Measurements from ENCODE around the gene FBP2. TPM values are rescaled to one million over a fixed set of nuclear protein-coding genes. Genes with fewer than 3 reads are reported as not detected.

The FBP2 gene
- total RNA-seq, 1 donor, result not detected

GRCh38 chr9:94577036-94577435, 16.6 kb downstream of the FBP2 start:
- no peak for TF ChIP-seq CTCF (IDR thresholded peaks at IDR 0.05; ENCODE audit: extremely low read depth, low read depth, low read length)
- Histone ChIP-seq H3K4me1 (ENCODE audit: insufficient read depth, low read length) (no peaks in the 10 kb centered on the region), H3K36me3 (ENCODE audit: insufficient read depth, low read length) (no peaks in the 10 kb centered on the region), H2AFZ (ENCODE audit: low read length) (no peak overlapping the region), H4K20me1 (ENCODE audit: insufficient read depth, low read length) (no peaks in the 10 kb centered on the region), H3K4me3 (ENCODE audit: insufficient read depth, low read length) (no peak overlapping the region), H3K27ac (ENCODE audit: low read depth, low read length) (no peak overlapping the region), H3K27me3 (ENCODE audit: insufficient read depth, low read length) (no peaks in the 10 kb centered on the region), H3K9me3 (ENCODE audit: low read depth, low read length) (no peaks in the 10 kb centered on the region), H3K4me2 (ENCODE audit: insufficient read depth, low read length) (no peak overlapping the region), H3K79me2 (ENCODE audit: insufficient read depth, low read length) (no peaks in the 10 kb centered on the region)
- DNase-seq (ENCODE audit: insufficient read length, low spot score, missing footprints), result no peak

GRCh38 chr9:94576131-94576530, 17.5 kb downstream of the FBP2 start:
- Histone ChIP-seq H2AFZ (ENCODE audit: low read length) (no peak overlapping the region), H3K9me3 (ENCODE audit: low read depth, low read length) (no peaks in the 10 kb centered on the region), H3K27ac (ENCODE audit: low read depth, low read length) (no peak overlapping the region), H3K79me2 (ENCODE audit: insufficient read depth, low read length) (no peaks in the 10 kb centered on the region), H3K36me3 (ENCODE audit: insufficient read depth, low read length) (no peaks in the 10 kb centered on the region), H3K4me2 (ENCODE audit: insufficient read depth, low read length) (no peak overlapping the region), H3K4me3 (ENCODE audit: insufficient read depth, low read length) (no peak overlapping the region), H4K20me1 (ENCODE audit: insufficient read depth, low read length) (no peaks in the 10 kb centered on the region), H3K27me3 (ENCODE audit: insufficient read depth, low read length) (no peaks in the 10 kb centered on the region), H3K4me1 (ENCODE audit: insufficient read depth, low read length) (no peaks in the 10 kb centered on the region)
- DNase-seq (ENCODE audit: insufficient read length, low spot score, missing footprints), result no peak
- no peak for TF ChIP-seq CTCF (IDR thresholded peaks at IDR 0.05; ENCODE audit: extremely low read depth, low read depth, low read length)

- peaks cover 3% of the 10 kb centered on the region for H3K27me3 ChIP-seq (ENCODE audit: insufficient read depth, low read length)
- H4K20me1 ChIP-seq (ENCODE audit: insufficient read depth, low read length), result no peaks in the 10 kb centered on the region
- no peak for TF ChIP-seq CTCF (IDR thresholded peaks at IDR 0.05; ENCODE audit: extremely low read depth, low read depth, low read length)
- H3K36me3 ChIP-seq (ENCODE audit: insufficient read depth, low read length), result no peaks in the 10 kb centered on the region
- no peak overlapping the region for H3K4me3 ChIP-seq (ENCODE audit: insufficient read depth, low read length)
- no peaks in the 10 kb centered on the region for H3K79me2 ChIP-seq (ENCODE audit: insufficient read depth, low read length)
- no peak overlapping the region for H2AFZ ChIP-seq (ENCODE audit: low read length)
- H3K27ac ChIP-seq (ENCODE audit: low read depth, low read length), result no peak overlapping the region
- H3K4me1 ChIP-seq (ENCODE audit: insufficient read depth, low read length), result no peaks in the 10 kb centered on the region
- DNase-seq (ENCODE audit: insufficient read length, low spot score, missing footprints), result peak; percentile 77
- no peak overlapping the region for H3K4me2 ChIP-seq (ENCODE audit: insufficient read depth, low read length)
- no peaks in the 10 kb centered on the region for H3K9me3 ChIP-seq (ENCODE audit: low read depth, low read length)
Observed at GRCh38 chr9:94568972-94569712, 24.5 kb downstream of the FBP2 start.

- no peaks in the 10 kb centered on the region for H3K79me2 ChIP-seq (ENCODE audit: insufficient read depth, low read length)
- H3K36me3 ChIP-seq (ENCODE audit: insufficient read depth, low read length), result no peaks in the 10 kb centered on the region
- DNase-seq (ENCODE audit: insufficient read length, low spot score, missing footprints), result peak; percentile 67
- H3K9me3 ChIP-seq (ENCODE audit: low read depth, low read length), result no peaks in the 10 kb centered on the region
- H3K4me2 ChIP-seq (ENCODE audit: insufficient read depth, low read length), result no peak overlapping the region
- H3K4me1 ChIP-seq (ENCODE audit: insufficient read depth, low read length), result no peaks in the 10 kb centered on the region
- no peak overlapping the region for H3K27ac ChIP-seq (ENCODE audit: low read depth, low read length)
- no peak overlapping the region for H2AFZ ChIP-seq (ENCODE audit: low read length)
- H3K4me3 ChIP-seq (ENCODE audit: insufficient read depth, low read length), result no peak overlapping the region
- H3K27me3 ChIP-seq (ENCODE audit: insufficient read depth, low read length), result peaks cover 3% of the 10 kb centered on the region
- no peaks in the 10 kb centered on the region for H4K20me1 ChIP-seq (ENCODE audit: insufficient read depth, low read length)
- TF ChIP-seq CTCF (IDR thresholded peaks at IDR 0.05; ENCODE audit: extremely low read depth, low read depth, low read length), result no peak
Observed at GRCh38 chr9:94568250-94568889, 25.3 kb downstream of the FBP2 start.

All from osteoblast (primary cell).